ENCODE measurements around the gene NODAL. TPM values are rescaled to one million over a fixed set of nuclear protein-coding genes. Genes with fewer than 3 reads are reported as not detected.
A peak's percentile ranks its signal among the peaks of the same experiment; 100 is the strongest.

Gene NODAL
- polyA plus RNA-seq, 2 donors, result 0.04 to 0.20 TPM

GRCh38 chr10:70418229-70418628, 23.3 kb downstream of the NODAL start:
- Histone ChIP-seq H3K4me3 (ENCODE audit: low read depth in 1 of 2, low read length in 2 of 2) (no peak overlapping the region), H3K27ac (ENCODE audit: low read depth in 2 of 2, low read length in 1 of 2) (peak overlapping the region; percentile 28 to 42), H3K4me1 (ENCODE audit: control insufficient read depth in 2 of 2, insufficient read depth in 2 of 2, low read length in 1 of 2) (peaks cover 0 to 2% of the 10 kb centered on the region in 2 donors), H3K9me3 (ENCODE audit: control insufficient read depth in 2 of 2, insufficient read depth in 1 of 2, low read depth in 1 of 2, low read length in 1 of 2) (no peaks in the 10 kb centered on the region), H3K27me3 (ENCODE audit: control insufficient read depth in 1 of 2, insufficient read depth in 2 of 2, low read length in 2 of 2) (no peaks in the 10 kb centered on the region), H3K36me3 (ENCODE audit: control insufficient read depth in 2 of 2, insufficient read depth in 2 of 2, low read length in 1 of 2) (peaks cover 9 to 15% of the 10 kb centered on the region in 2 donors)
- 73 to 80% methylated on average over 1 of the region's 1 CpG for WGBS, 2 donors

GRCh38 chr10:70417568-70417967, 23.9 kb downstream of the NODAL start:
- peaks cover 9 to 15% of the 10 kb centered on the region in 2 donors for H3K36me3 ChIP-seq (ENCODE audit: control insufficient read depth in 2 of 2, insufficient read depth in 2 of 2, low read length in 1 of 2)
- no peaks in the 10 kb centered on the region for H3K27me3 ChIP-seq (ENCODE audit: control insufficient read depth in 1 of 2, insufficient read depth in 2 of 2, low read length in 2 of 2)
- no peak overlapping the region for H3K4me3 ChIP-seq (ENCODE audit: low read depth in 1 of 2, low read length in 2 of 2)
- no peaks in the 10 kb centered on the region for H3K9me3 ChIP-seq (ENCODE audit: control insufficient read depth in 2 of 2, insufficient read depth in 1 of 2, low read depth in 1 of 2, low read length in 1 of 2)
- H3K27ac ChIP-seq (ENCODE audit: low read depth in 2 of 2, low read length in 1 of 2), result no peak overlapping the region
- H3K4me1 ChIP-seq (ENCODE audit: control insufficient read depth in 2 of 2, insufficient read depth in 2 of 2, low read length in 1 of 2), result peaks cover 0 to 2% of the 10 kb centered on the region in 2 donors
- 94 to 95% methylated on average over 1 of the region's 1 CpG for WGBS, 2 donors

DNA sequence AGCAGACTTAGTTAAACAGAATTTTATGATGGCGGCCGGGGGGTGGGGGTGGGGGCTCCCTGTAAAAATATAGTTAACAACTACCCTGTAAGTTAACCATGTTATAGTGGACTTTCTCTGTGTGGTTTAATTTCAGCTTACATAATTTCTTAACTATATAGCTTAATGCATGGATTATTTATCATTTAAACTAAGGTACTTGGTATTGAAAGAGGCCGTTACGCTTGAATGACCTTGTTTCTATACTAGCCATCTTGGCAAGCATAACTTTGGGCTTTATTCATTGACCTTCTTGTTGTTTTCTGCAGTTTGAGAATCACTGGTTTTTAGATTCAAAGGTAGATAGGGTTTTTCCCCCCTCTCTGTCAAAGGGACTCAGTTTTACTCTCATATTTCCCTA, 29.1 kb downstream of the NODAL start:
- Histone ChIP-seq H3K27ac (ENCODE audit: low read depth in 2 of 2, low read length in 1 of 2) (no peak overlapping the region), H3K36me3 (ENCODE audit: control insufficient read depth in 2 of 2, insufficient read depth in 2 of 2, low read length in 1 of 2) (no peaks in the 10 kb centered on the region), H3K9me3 (ENCODE audit: control insufficient read depth in 2 of 2, insufficient read depth in 1 of 2, low read depth in 1 of 2, low read length in 1 of 2) (no peaks in the 10 kb centered on the region), H3K27me3 (ENCODE audit: control insufficient read depth in 1 of 2, insufficient read depth in 2 of 2, low read length in 2 of 2) (no peaks in the 10 kb centered on the region), H3K4me3 (ENCODE audit: low read depth in 1 of 2, low read length in 2 of 2) (no peak overlapping the region), H3K4me1 (ENCODE audit: control insufficient read depth in 2 of 2, insufficient read depth in 2 of 2, low read length in 1 of 2) (no peaks in the 10 kb centered on the region)
- 83 to 84% methylated on average over 4 of the region's 4 CpGs for WGBS, 2 donors

GRCh38 chr10:70410608-70411007, 30.9 kb downstream of the NODAL start:
- Histone ChIP-seq H3K27ac (ENCODE audit: low read depth in 2 of 2, low read length in 1 of 2) (no peak overlapping the region), H3K36me3 (ENCODE audit: control insufficient read depth in 2 of 2, insufficient read depth in 2 of 2, low read length in 1 of 2) (no peaks in the 10 kb centered on the region), H3K4me3 (ENCODE audit: low read depth in 1 of 2, low read length in 2 of 2) (no peak overlapping the region), H3K4me1 (ENCODE audit: control insufficient read depth in 2 of 2, insufficient read depth in 2 of 2, low read length in 1 of 2) (no peaks in the 10 kb centered on the region), H3K9me3 (ENCODE audit: control insufficient read depth in 2 of 2, insufficient read depth in 1 of 2, low read depth in 1 of 2, low read length in 1 of 2) (no peaks in the 10 kb centered on the region), H3K27me3 (ENCODE audit: control insufficient read depth in 1 of 2, insufficient read depth in 2 of 2, low read length in 2 of 2) (no peaks in the 10 kb centered on the region)
- WGBS, 2 donors, result 24 to 45% methylated on average over 1 of the region's 1 CpG

GRCh38 chr10:70409772-70410171, 31.7 kb downstream of the NODAL start:
- Histone ChIP-seq H3K36me3 (ENCODE audit: control insufficient read depth in 2 of 2, insufficient read depth in 2 of 2, low read length in 1 of 2) (no peaks in the 10 kb centered on the region), H3K4me3 (ENCODE audit: low read depth in 1 of 2, low read length in 2 of 2) (no peak overlapping the region), H3K9me3 (ENCODE audit: control insufficient read depth in 2 of 2, insufficient read depth in 1 of 2, low read depth in 1 of 2, low read length in 1 of 2) (no peaks in the 10 kb centered on the region), H3K27ac (ENCODE audit: low read depth in 2 of 2, low read length in 1 of 2) (no peak overlapping the region), H3K4me1 (ENCODE audit: control insufficient read depth in 2 of 2, insufficient read depth in 2 of 2, low read length in 1 of 2) (no peaks in the 10 kb centered on the region), H3K27me3 (ENCODE audit: control insufficient read depth in 1 of 2, insufficient read depth in 2 of 2, low read length in 2 of 2) (no peaks in the 10 kb centered on the region)
- 95 to 100% methylated on average over 3 of the region's 3 CpGs for WGBS, 2 donors

DNA sequence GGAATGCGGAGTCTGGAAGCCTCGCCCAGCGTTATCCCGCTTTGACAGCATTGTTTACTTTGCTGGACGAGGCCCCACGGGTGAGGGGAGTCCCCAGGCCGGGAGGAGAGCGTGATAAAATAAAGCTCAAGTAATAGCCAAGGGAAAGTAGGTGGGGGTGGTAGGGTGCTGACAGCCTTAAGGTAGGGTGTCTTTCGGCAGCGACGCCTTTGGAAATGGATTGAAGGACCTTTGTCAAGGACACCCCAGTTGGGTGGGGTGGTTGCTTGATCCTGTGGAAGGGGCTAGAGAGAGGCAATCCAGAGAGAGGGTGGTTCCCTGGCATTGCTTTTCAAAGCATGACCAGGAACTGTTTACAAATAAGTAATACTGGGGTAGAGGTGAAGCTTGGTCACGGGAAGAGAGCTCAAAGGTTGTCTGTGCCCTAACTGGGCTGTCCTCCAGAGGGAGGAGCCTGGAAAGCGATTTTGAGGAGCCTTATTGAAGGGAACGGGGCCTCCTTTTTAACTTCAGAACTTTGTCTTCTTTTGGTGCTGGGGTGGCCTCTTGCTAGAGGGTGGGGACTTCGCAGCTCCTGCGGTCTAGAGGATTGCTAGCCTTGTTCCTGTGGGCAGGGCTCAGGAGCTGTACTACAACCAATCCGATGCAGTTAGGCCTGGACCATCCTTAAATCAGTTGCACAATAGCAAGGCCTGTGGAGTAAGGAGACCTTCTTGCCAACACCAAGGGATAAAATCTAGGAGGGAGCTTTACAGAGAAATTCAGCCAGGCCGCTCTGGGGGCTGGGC, 36.2 kb downstream of the NODAL start:
- H3K9me3 ChIP-seq (ENCODE audit: control insufficient read depth in 2 of 2, insufficient read depth in 1 of 2, low read depth in 1 of 2, low read length in 1 of 2), result no peaks in the 10 kb centered on the region
- peak overlapping the region; percentile 94 to 97 for H3K27ac ChIP-seq (ENCODE audit: low read depth in 2 of 2, low read length in 1 of 2)
- H3K36me3 ChIP-seq (ENCODE audit: control insufficient read depth in 2 of 2, insufficient read depth in 2 of 2, low read length in 1 of 2), result no peaks in the 10 kb centered on the region
- no peaks in the 10 kb centered on the region for H3K27me3 ChIP-seq (ENCODE audit: control insufficient read depth in 1 of 2, insufficient read depth in 2 of 2, low read length in 2 of 2)
- 2% methylated on average over 18 of the region's 18 CpGs for WGBS, 2 donors
- H3K4me1 ChIP-seq (ENCODE audit: control insufficient read depth in 2 of 2, insufficient read depth in 2 of 2, low read length in 1 of 2), result no peaks in the 10 kb centered on the region
- H3K4me3 ChIP-seq (ENCODE audit: low read depth in 1 of 2, low read length in 2 of 2), result peak overlapping the region; percentile 81 to 94

DNA sequence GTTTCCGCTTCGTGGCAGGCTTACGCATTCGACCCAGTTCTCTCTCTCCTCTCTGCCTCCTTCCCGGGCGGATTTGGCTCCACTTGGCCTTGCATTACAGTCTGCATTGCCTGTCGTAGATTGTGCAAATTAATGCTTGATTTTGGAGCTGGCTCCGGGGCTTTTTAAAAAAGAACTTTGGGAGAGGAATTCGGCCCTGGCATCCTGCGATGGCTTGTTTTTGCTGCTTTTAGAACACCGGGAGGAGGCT, 36.8 kb downstream of the NODAL start:
- no peaks in the 10 kb centered on the region for H3K36me3 ChIP-seq (ENCODE audit: control insufficient read depth in 2 of 2, insufficient read depth in 2 of 2, low read length in 1 of 2)
- 1% methylated on average over 11 of the region's 11 CpGs for WGBS, 2 donors
- H3K9me3 ChIP-seq (ENCODE audit: control insufficient read depth in 2 of 2, insufficient read depth in 1 of 2, low read depth in 1 of 2, low read length in 1 of 2), result no peaks in the 10 kb centered on the region
- peak overlapping the region; percentile 81 to 94 for H3K4me3 ChIP-seq (ENCODE audit: low read depth in 1 of 2, low read length in 2 of 2)
- H3K27ac ChIP-seq (ENCODE audit: low read depth in 2 of 2, low read length in 1 of 2), result peak overlapping the region; percentile 94 to 97
- no peaks in the 10 kb centered on the region for H3K4me1 ChIP-seq (ENCODE audit: control insufficient read depth in 2 of 2, insufficient read depth in 2 of 2, low read length in 1 of 2)
- H3K27me3 ChIP-seq (ENCODE audit: control insufficient read depth in 1 of 2, insufficient read depth in 2 of 2, low read length in 2 of 2), result no peaks in the 10 kb centered on the region

GRCh38 chr10:70404036-70404786, 37.3 kb downstream of the NODAL start, which contains the start of gene EIF4EBP2:
EIF4EBP2 (plus strand) TSS chr10:70404145; CDS start chr10:70404402, 257 bp downstream.
- Histone ChIP-seq H3K4me3 (ENCODE audit: low read depth in 1 of 2, low read length in 2 of 2) (peak within 1 kb of the TSS; percentile 81 to 94), H3K27me3 (ENCODE audit: control insufficient read depth in 1 of 2, insufficient read depth in 2 of 2, low read length in 2 of 2) (no peaks in the 10 kb centered on the region), H3K9me3 (ENCODE audit: control insufficient read depth in 2 of 2, insufficient read depth in 1 of 2, low read depth in 1 of 2, low read length in 1 of 2) (no peaks in the 10 kb centered on the region), H3K36me3 (ENCODE audit: control insufficient read depth in 2 of 2, insufficient read depth in 2 of 2, low read length in 1 of 2) (no peaks in the 10 kb centered on the region), H3K27ac (ENCODE audit: low read depth in 2 of 2, low read length in 1 of 2) (peak within 1 kb of the TSS; percentile 94 to 97), H3K4me1 (ENCODE audit: control insufficient read depth in 2 of 2, insufficient read depth in 2 of 2, low read length in 1 of 2) (no peaks in the 10 kb centered on the region)
- 0% methylated on average over 80 to 103 of the region's 103 CpGs for WGBS, 2 donors

DNA sequence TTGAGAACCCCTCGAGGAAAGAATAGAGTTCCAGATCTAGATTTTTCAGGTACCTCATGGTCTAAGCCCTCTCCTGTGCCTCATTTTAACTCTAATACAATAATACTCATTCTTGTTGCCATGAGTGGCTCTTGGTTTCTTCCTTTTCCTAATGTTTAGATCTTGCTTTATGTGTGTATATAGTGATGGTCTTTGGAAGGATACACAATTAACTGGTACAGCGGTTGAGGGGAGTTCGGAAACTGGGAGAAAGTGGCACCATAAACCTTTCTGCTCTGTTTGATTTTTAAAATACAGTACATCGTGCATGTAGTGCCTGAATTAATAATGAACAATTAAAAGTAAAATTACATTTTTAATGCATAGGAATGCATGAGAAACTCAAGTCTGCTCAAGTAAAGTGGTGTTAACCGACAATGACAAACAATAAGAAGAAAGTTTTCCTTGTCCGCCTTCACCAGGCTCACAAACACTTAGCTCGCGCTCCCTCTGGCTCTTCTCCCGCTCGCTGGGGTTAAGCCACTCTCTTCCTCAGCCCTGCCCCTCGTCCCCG, 37.9 kb downstream of the NODAL start:
- 3 to 4% methylated on average over 12 of the region's 12 CpGs for WGBS, 2 donors

More for the DNA sequence above, 37.9 kb downstream of the NODAL start:
- H3K27me3 ChIP-seq (ENCODE audit: control insufficient read depth in 1 of 2, insufficient read depth in 2 of 2, low read length in 2 of 2), result no peaks in the 10 kb centered on the region
- H3K4me3 ChIP-seq (ENCODE audit: low read depth in 1 of 2, low read length in 2 of 2), result no peak overlapping the region
- H3K27ac ChIP-seq (ENCODE audit: low read depth in 2 of 2, low read length in 1 of 2), result peak overlapping the region in 1 of 2 donors; percentile 47
- H3K4me1 ChIP-seq (ENCODE audit: control insufficient read depth in 2 of 2, insufficient read depth in 2 of 2, low read length in 1 of 2), result no peaks in the 10 kb centered on the region
- no peaks in the 10 kb centered on the region for H3K9me3 ChIP-seq (ENCODE audit: control insufficient read depth in 2 of 2, insufficient read depth in 1 of 2, low read depth in 1 of 2, low read length in 1 of 2)
- no peaks in the 10 kb centered on the region for H3K36me3 ChIP-seq (ENCODE audit: control insufficient read depth in 2 of 2, insufficient read depth in 2 of 2, low read length in 1 of 2)

Measured in esophagus (tissue), 2 donors.